ENCODE data around the gene TMEM63C.

The TMEM63C gene

DNA sequence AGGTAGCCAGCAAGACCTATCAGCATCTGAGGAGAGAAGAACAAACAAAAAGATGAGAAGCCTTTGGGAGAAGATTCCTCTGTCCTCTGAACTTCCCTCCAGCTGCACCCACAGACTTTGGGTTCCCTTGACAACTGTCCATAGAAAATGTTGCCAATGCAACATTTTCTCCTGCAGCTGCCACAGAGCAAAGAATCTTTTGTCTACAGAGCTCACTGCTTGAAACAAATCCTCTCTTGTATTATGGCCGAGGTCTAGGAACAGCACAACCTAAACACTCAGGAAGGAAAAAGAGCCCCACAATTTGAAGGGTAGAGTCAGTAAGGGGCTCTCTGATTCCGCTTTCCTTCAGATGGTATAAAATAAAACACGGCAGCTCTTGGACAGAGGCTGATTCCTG, 124.8 kb downstream of the TMEM63C start:
- no peaks in the 10 kb centered on the region for H3K9me3 ChIP-seq (ENCODE audit: control insufficient read depth, insufficient read depth, low read depth, low read length)
- H3K4me3 ChIP-seq (ENCODE audit: low read depth, low read length) = no peak overlapping the region
- CTCF ChIA-PET = interaction anchor here (11.9 kb wide), 1 partner anchor 8 kb away, joined by 293 read pairs; no protein-coding TSS in a partner anchor
- TF ChIP-seq ZNF623 (tag by site-specific recombination; IDR thresholded peaks at IDR 0.05) (no peak), ZNF239 (tag by site-specific recombination; IDR thresholded peaks at IDR 0.05) (no peak), ZNF221 (tag by site-specific recombination; IDR thresholded peaks at IDR 0.05; ENCODE audit: borderline replicate concordance) (no peak), ZBTB20 (tag by site-specific recombination; IDR thresholded peaks at IDR 0.05) (no peak), ZNF621 (tag by site-specific recombination; IDR thresholded peaks at IDR 0.05) (no peak), ZFHX2 (tag by site-specific recombination; conservative IDR thresholded peaks at IDR 0.05) (no peak), ZNF514 (tag by site-specific recombination; IDR thresholded peaks at IDR 0.05) (no peak)
- H3K27ac ChIP-seq (ENCODE audit: extremely low read depth, low read depth, low read length) = no peak overlapping the region
- peaks cover 0 to 23% of the 10 kb centered on the region in 2 experiments; a peak in 1 of 3 replicates for H3K36me3 ChIP-seq (ENCODE audit: control insufficient read depth in 2 of 2, insufficient read depth in 1 of 2, low read length in 2 of 2)
- peaks cover 25% of the 10 kb centered on the region for H3K4me1 ChIP-seq (ENCODE audit: control insufficient read depth, insufficient read depth, low read length)
- POLR2A ChIA-PET = no interaction called here

DNA sequence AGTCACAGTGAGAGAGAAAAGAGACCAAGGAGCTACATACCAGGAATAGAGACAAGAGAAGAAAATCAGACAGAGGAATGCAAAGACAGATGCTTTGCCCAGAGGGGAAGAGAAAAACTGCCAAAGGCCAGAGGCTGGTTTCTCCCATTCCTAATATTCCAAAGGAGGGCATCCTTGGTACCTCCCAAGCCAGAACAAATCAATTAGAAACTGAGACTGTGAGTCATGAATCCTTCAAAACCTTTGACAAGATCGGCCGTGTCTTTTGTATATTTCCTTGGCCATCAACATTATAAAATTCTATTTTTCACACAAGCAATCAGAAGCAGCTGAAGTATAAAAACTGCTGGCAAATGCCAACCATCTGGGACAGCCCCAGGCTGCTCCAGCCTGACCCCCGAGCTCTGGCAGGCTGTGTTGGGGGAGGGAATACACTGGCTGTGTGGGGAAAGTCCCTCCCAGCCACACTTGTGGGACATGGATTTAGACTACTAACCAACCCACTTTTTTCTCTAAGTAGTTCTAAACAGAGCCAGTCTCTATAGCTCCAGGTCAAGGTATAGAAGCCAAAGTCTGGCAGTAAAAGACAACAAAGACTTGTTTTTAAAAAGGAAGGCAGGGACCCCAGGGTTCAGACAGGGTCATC, 125.4 kb downstream of the TMEM63C start:
- H3K9me3 ChIP-seq (ENCODE audit: control insufficient read depth, insufficient read depth, low read depth, low read length) = no peaks in the 10 kb centered on the region
- H3K4me1 ChIP-seq (ENCODE audit: control insufficient read depth, insufficient read depth, low read length) = peaks cover 25% of the 10 kb centered on the region
- TF ChIP-seq, protein P1, sequence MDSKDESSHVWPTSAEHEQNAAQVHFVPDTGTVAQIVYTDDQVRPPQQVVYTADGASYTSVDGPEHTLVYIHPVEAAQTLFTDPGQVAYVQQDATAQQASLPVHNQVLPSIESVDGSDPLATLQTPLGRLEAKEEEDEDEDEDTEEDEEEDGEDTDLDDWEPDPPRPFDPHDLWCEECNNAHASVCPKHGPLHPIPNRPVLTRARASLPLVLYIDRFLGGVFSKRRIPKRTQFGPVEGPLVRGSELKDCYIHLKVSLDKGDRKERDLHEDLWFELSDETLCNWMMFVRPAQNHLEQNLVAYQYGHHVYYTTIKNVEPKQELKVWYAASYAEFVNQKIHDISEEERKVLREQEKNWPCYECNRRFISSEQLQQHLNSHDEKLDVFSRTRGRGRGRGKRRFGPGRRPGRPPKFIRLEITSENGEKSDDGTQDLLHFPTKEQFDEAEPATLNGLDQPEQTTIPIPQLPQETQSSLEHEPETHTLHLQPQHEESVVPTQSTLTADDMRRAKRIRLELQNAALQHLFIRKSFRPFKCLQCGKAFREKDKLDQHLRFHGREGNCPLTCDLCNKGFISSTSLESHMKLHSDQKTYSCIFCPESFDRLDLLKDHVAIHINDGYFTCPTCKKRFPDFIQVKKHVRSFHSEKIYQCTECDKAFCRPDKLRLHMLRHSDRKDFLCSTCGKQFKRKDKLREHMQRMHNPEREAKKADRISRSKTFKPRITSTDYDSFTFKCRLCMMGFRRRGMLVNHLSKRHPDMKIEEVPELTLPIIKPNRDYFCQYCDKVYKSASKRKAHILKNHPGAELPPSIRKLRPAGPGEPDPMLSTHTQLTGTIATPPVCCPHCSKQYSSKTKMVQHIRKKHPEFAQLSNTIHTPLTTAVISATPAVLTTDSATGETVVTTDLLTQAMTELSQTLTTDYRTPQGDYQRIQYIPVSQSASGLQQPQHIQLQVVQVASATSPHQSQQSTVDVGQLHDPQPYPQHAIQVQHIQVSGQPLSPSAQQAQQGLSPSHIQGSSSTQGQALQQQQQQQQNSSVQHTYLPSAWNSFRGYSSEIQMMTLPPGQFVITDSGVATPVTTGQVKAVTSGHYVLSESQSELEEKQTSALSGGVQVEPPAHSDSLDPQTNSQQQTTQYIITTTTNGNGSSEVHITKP (tag by site-specific recombination; IDR thresholded peaks at IDR 0.05) = 0 out of 2 replicates have a peak, but pooled peaks have one; percentile 41
- TF ChIP-seq KLF16 (tag by site-specific recombination; IDR thresholded peaks at IDR 0.05) = no peak
- TF ChIP-seq ZNF629 (tag by site-specific recombination; IDR thresholded peaks at IDR 0.05) = no peak
- peak; percentile 75 for TF ChIP-seq ZNF341 (tag by site-specific recombination; IDR thresholded peaks at IDR 0.05; ENCODE audit: low read depth)
- TF ChIP-seq ZNF549 (tag by site-specific recombination; IDR thresholded peaks at IDR 0.05) = no peak
- TF ChIP-seq, protein P2, sequence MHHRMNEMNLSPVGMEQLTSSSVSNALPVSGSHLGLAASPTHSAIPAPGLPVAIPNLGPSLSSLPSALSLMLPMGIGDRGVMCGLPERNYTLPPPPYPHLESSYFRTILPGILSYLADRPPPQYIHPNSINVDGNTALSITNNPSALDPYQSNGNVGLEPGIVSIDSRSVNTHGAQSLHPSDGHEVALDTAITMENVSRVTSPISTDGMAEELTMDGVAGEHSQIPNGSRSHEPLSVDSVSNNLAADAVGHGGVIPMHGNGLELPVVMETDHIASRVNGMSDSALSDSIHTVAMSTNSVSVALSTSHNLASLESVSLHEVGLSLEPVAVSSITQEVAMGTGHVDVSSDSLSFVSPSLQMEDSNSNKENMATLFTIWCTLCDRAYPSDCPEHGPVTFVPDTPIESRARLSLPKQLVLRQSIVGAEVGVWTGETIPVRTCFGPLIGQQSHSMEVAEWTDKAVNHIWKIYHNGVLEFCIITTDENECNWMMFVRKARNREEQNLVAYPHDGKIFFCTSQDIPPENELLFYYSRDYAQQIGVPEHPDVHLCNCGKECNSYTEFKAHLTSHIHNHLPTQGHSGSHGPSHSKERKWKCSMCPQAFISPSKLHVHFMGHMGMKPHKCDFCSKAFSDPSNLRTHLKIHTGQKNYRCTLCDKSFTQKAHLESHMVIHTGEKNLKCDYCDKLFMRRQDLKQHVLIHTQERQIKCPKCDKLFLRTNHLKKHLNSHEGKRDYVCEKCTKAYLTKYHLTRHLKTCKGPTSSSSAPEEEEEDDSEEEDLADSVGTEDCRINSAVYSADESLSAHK (tag by site-specific recombination; IDR thresholded peaks at IDR 0.05) = no peak
- no peak for TF ChIP-seq MEIS1 (CRISPR knock-in tag; IDR thresholded peaks at IDR 0.05; ENCODE audit: borderline replicate concordance)
- TF ChIP-seq KLF10 (tag by site-specific recombination; IDR thresholded peaks at IDR 0.05) = no peak
- TF ChIP-seq, protein P3, sequence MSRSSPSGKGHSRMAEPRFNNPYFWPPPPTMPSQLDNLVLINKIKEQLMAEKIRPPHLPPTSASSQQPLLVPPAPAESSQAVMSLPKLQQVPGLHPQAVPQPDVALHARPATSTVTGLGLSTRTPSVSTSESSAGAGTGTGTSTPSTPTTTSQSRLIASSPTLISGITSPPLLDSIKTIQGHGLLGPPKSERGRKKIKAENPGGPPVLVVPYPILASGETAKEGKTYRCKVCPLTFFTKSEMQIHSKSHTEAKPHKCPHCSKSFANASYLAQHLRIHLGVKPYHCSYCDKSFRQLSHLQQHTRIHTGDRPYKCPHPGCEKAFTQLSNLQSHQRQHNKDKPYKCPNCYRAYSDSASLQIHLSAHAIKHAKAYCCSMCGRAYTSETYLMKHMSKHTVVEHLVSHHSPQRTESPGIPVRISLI (tag by site-specific recombination; IDR thresholded peaks at IDR 0.05) = no peak
- H3K27ac ChIP-seq (ENCODE audit: extremely low read depth, low read depth, low read length) = peak overlapping the region; percentile 1; the same call in 1 of the 2 replicates
- POLR2A ChIA-PET = interaction anchor here (1.0 to 1.2 kb wide), 2 partner anchors 9 to 14 kb away, joined by 6 to 7 read pairs; partner anchors contain the start of genes GSTZ1 and POMT2
- peaks cover 0 to 18% of the 10 kb centered on the region in 2 experiments; a peak in 1 of 3 replicates for H3K36me3 ChIP-seq (ENCODE audit: control insufficient read depth in 2 of 2, insufficient read depth in 1 of 2, low read length in 2 of 2)
- H3K4me3 ChIP-seq (ENCODE audit: low read depth, low read length) = no peak overlapping the region
- CTCF ChIA-PET = interaction anchor here (1.2 to 11.9 kb wide), 2 partner anchors 8 to 13 kb away, joined by 5 to 293 read pairs; no protein-coding TSS in a partner anchor
